Activated CD8-positive, alpha-beta memory T cell treated with anti-CD3 and anti-CD28 coated beads, Interleukin-2, amount 50 U/mL, for 4 hours (primary cell): ENCODE data around the gene ANGPTL4.
"Not testable (repeated sequence)": the region's sequence is repeated elsewhere in the genome, so short reads cannot be mapped to it uniquely, and the experiment has no call there.

Source experiments
- DNase-seq: peaks from one replicate; pipeline ENCODE4 v3.0.0-alpha.2; 2020

Gene ANGPTL4

GRCh38 chr19:8366121-8366581, 2.2 kb downstream of the ANGPTL4 start:
- no peak for DNase-seq

- DNase-seq: no peak
These were observed 3.0 kb downstream of the ANGPTL4 start for GRCh38 chr19:8366961-8367326.

GRCh38 chr19:8367327-8368001, 3.5 kb downstream of the ANGPTL4 start:
- DNase-seq: no peak

- DNase-seq: no peak
These were observed 6.4 kb downstream of the ANGPTL4 start for GRCh38 chr19:8370176-8371010.

- no peak for DNase-seq
These were observed 7.3 kb downstream of the ANGPTL4 start for GRCh38 chr19:8371011-8371804.

GRCh38 chr19:8373867-8374813, 10.2 kb downstream of the ANGPTL4 start:
- DNase-seq: no peak

GRCh38 chr19:8375766-8376165, 11.8 kb downstream of the ANGPTL4 start:
- not testable (repeated sequence) for DNase-seq

GRCh38 chr19:8376373-8376974, 12.5 kb downstream of the ANGPTL4 start:
- not testable (repeated sequence) for DNase-seq

- DNase-seq: no peak
These were observed 13.6 kb downstream of the ANGPTL4 start for GRCh38 chr19:8377598-8377997.

- not testable (repeated sequence) for DNase-seq
These were observed 15.4 kb downstream of the ANGPTL4 start for GRCh38 chr19:8379156-8379891.

- DNase-seq: not testable (repeated sequence)
These were observed 20.6 kb downstream of the ANGPTL4 start for GRCh38 chr19:8384569-8384968.

- DNase-seq: not testable (repeated sequence)
These were observed 21.1 kb downstream of the ANGPTL4 start for GRCh38 chr19:8385103-8385502.

GRCh38 chr19:8385566-8385965, 21.6 kb downstream of the ANGPTL4 start:
- DNase-seq: not testable (repeated sequence)

GRCh38 chr19:8386419-8386818, 22.5 kb downstream of the ANGPTL4 start:
- DNase-seq: not testable (repeated sequence)

- no peak for DNase-seq
These were observed 23.0 kb downstream of the ANGPTL4 start for GRCh38 chr19:8386990-8387389.

- no peak for DNase-seq
These were observed 24.0 kb downstream of the ANGPTL4 start for GRCh38 chr19:8387688-8388611.

GRCh38 chr19:8388612-8388958, 24.6 kb downstream of the ANGPTL4 start:
- DNase-seq: no peak

GRCh38 chr19:8389891-8390616, 26.1 kb downstream of the ANGPTL4 start, which contains the start of gene RAB11B:
RAB11B (plus strand) TSS chr19:8390360; CDS start chr19:8390417, 57 bp downstream.
- peak; percentile 97 for DNase-seq

GRCh38 chr19:8390617-8390981, 26.6 kb downstream of the ANGPTL4 start:
- peak; percentile 88 for DNase-seq
